ENCODE measurements around the gene TFF1.
"Not testable (repeated sequence)": the region's sequence is repeated elsewhere in the genome, so short reads cannot be mapped to it uniquely, and the experiment has no call there.

TFF1 gene

GRCh38 chr21:42366292-42367010 lies at the start of gene TFF1:
Gene TFF1, minus strand, starts transcription at chr21:42366535. Its CDS starts 40 bp downstream, at chr21:42366495.
- no peak for DNase-seq

GRCh38 chr21:42414928-42415769 lies 48.8 kb upstream of the TFF1 start:
- DNase-seq = peak; percentile 78

- no peak for DNase-seq
Observed at GRCh38 chr21:42414553-42414927, 48.2 kb upstream of the TFF1 start.

- no peak for DNase-seq
Observed at GRCh38 chr21:42414066-42414465, 47.7 kb upstream of the TFF1 start.

GRCh38 chr21:42413500-42413899 lies 47.2 kb upstream of the TFF1 start:
- DNase-seq = no peak

- DNase-seq = no peak
Observed at GRCh38 chr21:42413093-42413492, 46.8 kb upstream of the TFF1 start.

- DNase-seq = no peak
Observed at GRCh38 chr21:42412636-42412933, 46.2 kb upstream of the TFF1 start.

- no peak for DNase-seq
Observed at GRCh38 chr21:42411891-42412635, 45.7 kb upstream of the TFF1 start.

- no peak for DNase-seq
Observed at GRCh38 chr21:42411197-42411869, 45.0 kb upstream of the TFF1 start.

GRCh38 chr21:42409366-42409765 lies 43.0 kb upstream of the TFF1 start:
- no peak for DNase-seq

- not testable (repeated sequence) for DNase-seq
Observed at GRCh38 chr21:42408718-42409117, 42.4 kb upstream of the TFF1 start.

- DNase-seq = no peak
Observed at GRCh38 chr21:42407476-42407875, 41.1 kb upstream of the TFF1 start.

- DNase-seq = no peak
Observed at GRCh38 chr21:42406866-42407265, 40.5 kb upstream of the TFF1 start.

GRCh38 chr21:42406201-42406621 lies 39.9 kb upstream of the TFF1 start:
- peak; percentile 40 for DNase-seq

- DNase-seq = no peak
Observed at GRCh38 chr21:42405064-42406013, 39.0 kb upstream of the TFF1 start.

- no peak for DNase-seq
Observed at GRCh38 chr21:42404539-42404938, 38.2 kb upstream of the TFF1 start.

- no peak for DNase-seq
Observed at GRCh38 chr21:42403611-42404231, 37.4 kb upstream of the TFF1 start, which contains the start of gene UBASH3A. Gene UBASH3A, plus strand, starts transcription at chr21:42403902. Its CDS starts 44 bp downstream, at chr21:42403946.

GRCh38 chr21:42401820-42402251 lies 35.5 kb upstream of the TFF1 start:
- DNase-seq = no peak

- no peak for DNase-seq
Observed at GRCh38 chr21:42401154-42401553, 34.8 kb upstream of the TFF1 start.

GRCh38 chr21:42400525-42400924 lies 34.2 kb upstream of the TFF1 start:
- no peak for DNase-seq

- no peak for DNase-seq
Observed at GRCh38 chr21:42398436-42399028, 32.2 kb upstream of the TFF1 start.

All from suppressor macrophage treated with lipopolysaccharide for 4 hours (primary cell).